Transverse colon (tissue), 4 donors: ENCODE measurements around the gene CENPA. TPM values are rescaled to one million over a fixed set of nuclear protein-coding genes. Genes with fewer than 3 reads are reported as not detected.

ENCODE experiments used
- DNase-seq: peaks from one replicate; pipeline ENCODE4 v3.0.0-alpha.2; 2019
- H3K27ac ChIP-seq, 4 donors: fragments of 200-600 bp; sonication (generic); 2 replicates each; pipeline ENCODE4 v1.5.1; 2016 to 2018; ENCODE audit warnings: inconsistent platforms in 4 of 4
- H3K27me3 ChIP-seq: fragments of 200-600 bp; sonication (generic); 2 replicates; pipeline ENCODE4 v1.5.1; 2017; ENCODE audit warnings: inconsistent platforms
- H3K36me3 ChIP-seq, 4 donors: fragments of 200-600 bp; sonication (generic); 2 replicates each; pipeline ENCODE4 v1.5.1; 2017 to 2019; ENCODE audit warnings: inconsistent platforms in 4 of 4
- H3K4me1 ChIP-seq, 4 donors: fragments of 200-600 bp; sonication (generic); 2 replicates each; pipeline ENCODE4 v1.5.1; 2017 to 2020; ENCODE audit warnings: inconsistent platforms in 4 of 4
- H3K4me3 ChIP-seq, 4 donors: fragments of 200-600 bp; sonication (generic); 1 replicate in 1 of 4; 2 replicates in 3 of 4; pipeline versions ENCODE4 v1.5.1 to v1.6.1; 2017 to 2019; ENCODE audit warnings: inconsistent platforms in 4 of 4
- H3K9me3 ChIP-seq, 2 donors: fragments of 200-600 bp; sonication (generic); 2 replicates each; pipeline ENCODE4 v1.5.1; 2017 to 2019; ENCODE audit warnings: inconsistent platforms in 2 of 2
- CTCF ChIP-seq, 5 experiments: fragments of 200-600 bp in 3 of 5; fragments of 450-650 bp in 2 of 5; sonication (generic) in 3 of 5; IDR thresholded peaks; 1 replicate in 2 of 5; 2 replicates in 3 of 5; pipeline ENCODE4 v1.5.1; 2016 to 2017; ENCODE audit warnings: antibody characterized with exemption in 5 of 5, inconsistent platforms in 3 of 5, mild to moderate bottlenecking in 2 of 5, moderate library complexity in 1 of 5
- EP300 ChIP-seq: sonication (generic); formaldehyde crosslinking; IDR thresholded peaks from one replicate; pipeline ENCODE4 v1.6.1; 2017; ENCODE audit warnings: antibody characterized with exemption, low read depth
- POLR2A ChIP-seq: fragments of 450-650 bp; IDR thresholded peaks from one replicate; pipeline ENCODE4 v1.6.1; 2016; ENCODE audit warnings: antibody characterized with exemption, mild to moderate bottlenecking, moderate library complexity
- POLR2AphosphoS5 ChIP-seq, 3 donors: sonication (generic); formaldehyde crosslinking; IDR thresholded peaks; one replicate each; pipeline ENCODE4 v1.6.1; 2016; ENCODE audit warnings: antibody characterized with exemption in 3 of 3
- WGBS, 2 donors: methylation state at CpG; one replicate each; pipeline ENCODE4 v1.1.5; 2018; ENCODE audit warnings: low coverage in 1 of 2; 5-methylcytosine and 5-hydroxymethylcytosine counted together
- in situ Hi-C, 4 donors: fragments of 200-750 bp; cut with MboI; loops; one replicate each; pipeline versions ENCODE4 v1.15.0 to v1.15.1; 2017; ENCODE audit warnings: low sequenced_read_pairs in 3 of 4, low pct_ligation_motif_present in 1 of 4, low pct_unique_long_range_greater_than_20kb in 1 of 4
- intact Hi-C: fragments of 100-400 bp; cut with DNase I; formaldehyde crosslinking; loops from one replicate; pipeline ENCODE4 v1.15.1; 2023; ENCODE audit warnings: low total_unique reads
- total RNA-seq, 4 donors: library from RNA; depleted of rRNA; stranded (reverse); fragments of >200 nt; gene quantifications; one replicate each; pipeline ENCODE4 v1.1.0, GENCODE V29; 2016

Gene CENPA
- total RNA-seq, 4 donors from 2014 or later: 1.1 to 14.9 TPM; not detected in 2

GRCh38 chr2:26809211-26809610 is 23.4 kb downstream of the CENPA start:
- Histone ChIP-seq H3K4me3 (no peak overlapping the region), H3K9me3 (no peaks in the 10 kb centered on the region), H3K36me3 (no peaks in the 10 kb centered on the region), H3K27me3 (peaks cover 6% of the 10 kb centered on the region), H3K27ac (no peak overlapping the region), H3K4me1 (no peaks in the 10 kb centered on the region)
- in situ Hi-C loops: no loop called here
- TF ChIP-seq POLR2AphosphoS5 (IDR thresholded peaks at IDR 0.05) (no peak), POLR2A (no peak), EP300 (no peak), CTCF (IDR thresholded peaks at IDR 0.05) (no peak)
- DNase-seq: no peak
- intact Hi-C loops: no loop called here
- WGBS, 2 donors: 88% methylated on average over 3 of the region's 3 CpGs; no CpG with 5 or more reads in 1 of the 2 donors

GRCh38 chr2:26809876-26810577 is 24.2 kb downstream of the CENPA start:
- Histone ChIP-seq H3K36me3 (no peaks in the 10 kb centered on the region), H3K4me3 (no peak overlapping the region), H3K27ac (no peak overlapping the region), H3K4me1 (no peaks in the 10 kb centered on the region), H3K27me3 (peaks cover 6% of the 10 kb centered on the region), H3K9me3 (no peaks in the 10 kb centered on the region)
- TF ChIP-seq POLR2AphosphoS5 (IDR thresholded peaks at IDR 0.05): no peak
- no peak for DNase-seq
- WGBS, 2 donors: 50 to 59% methylated on average over 6 of the region's 6 CpGs
- intact Hi-C loops (no loop called here), in situ Hi-C loops (no loop called here)

- in situ Hi-C loops (no loop called here), intact Hi-C loops (no loop called here)
- Histone ChIP-seq H3K9me3 (no peaks in the 10 kb centered on the region), H3K27ac (no peak overlapping the region), H3K36me3 (no peaks in the 10 kb centered on the region), H3K4me1 (no peaks in the 10 kb centered on the region), H3K27me3 (peaks cover 6% of the 10 kb centered on the region), H3K4me3 (no peak overlapping the region)
- TF ChIP-seq EP300: no peak
- no peak for TF ChIP-seq CTCF (IDR thresholded peaks at IDR 0.05)
- no peak for TF ChIP-seq POLR2A
- TF ChIP-seq POLR2AphosphoS5 (IDR thresholded peaks at IDR 0.05): no peak
- 77 to 78% methylated on average over 5 to 8 of the region's 8 CpGs for WGBS, 2 donors
- no peak for DNase-seq
Observed at GRCh38 chr2:26811261-26811660, 25.4 kb downstream of the CENPA start.

GRCh38 chr2:26811791-26812694 is 26.2 kb downstream of the CENPA start:
- no peaks in the 10 kb centered on the region for H3K36me3 ChIP-seq
- no peaks in the 10 kb centered on the region for H3K4me1 ChIP-seq
- intact Hi-C loops (no loop called here), in situ Hi-C loops (no loop called here)
- no peaks in the 10 kb centered on the region for H3K9me3 ChIP-seq
- DNase-seq: no peak
- TF ChIP-seq CTCF (IDR thresholded peaks at IDR 0.05) (no peak), EP300 (no peak)
- H3K4me3 ChIP-seq: no peak overlapping the region
- 72 to 84% methylated on average over 7 to 14 of the region's 14 CpGs for WGBS, 2 donors
- peaks cover 10% of the 10 kb centered on the region for H3K27me3 ChIP-seq
- H3K27ac ChIP-seq: no peak overlapping the region
